ENCODE data around the gene ZNF555. TPM values are rescaled to one million over a fixed set of nuclear protein-coding genes. Genes with fewer than 3 reads are reported as not detected.

Gene ZNF555
- total and polyA plus RNA-seq, 2 of the 13 experiments (the other 11 are each of a cell fraction or from before 2014, with no cell fraction given): 5.0 to 8.0 TPM

- TF ChIP-seq, protein P1, sequence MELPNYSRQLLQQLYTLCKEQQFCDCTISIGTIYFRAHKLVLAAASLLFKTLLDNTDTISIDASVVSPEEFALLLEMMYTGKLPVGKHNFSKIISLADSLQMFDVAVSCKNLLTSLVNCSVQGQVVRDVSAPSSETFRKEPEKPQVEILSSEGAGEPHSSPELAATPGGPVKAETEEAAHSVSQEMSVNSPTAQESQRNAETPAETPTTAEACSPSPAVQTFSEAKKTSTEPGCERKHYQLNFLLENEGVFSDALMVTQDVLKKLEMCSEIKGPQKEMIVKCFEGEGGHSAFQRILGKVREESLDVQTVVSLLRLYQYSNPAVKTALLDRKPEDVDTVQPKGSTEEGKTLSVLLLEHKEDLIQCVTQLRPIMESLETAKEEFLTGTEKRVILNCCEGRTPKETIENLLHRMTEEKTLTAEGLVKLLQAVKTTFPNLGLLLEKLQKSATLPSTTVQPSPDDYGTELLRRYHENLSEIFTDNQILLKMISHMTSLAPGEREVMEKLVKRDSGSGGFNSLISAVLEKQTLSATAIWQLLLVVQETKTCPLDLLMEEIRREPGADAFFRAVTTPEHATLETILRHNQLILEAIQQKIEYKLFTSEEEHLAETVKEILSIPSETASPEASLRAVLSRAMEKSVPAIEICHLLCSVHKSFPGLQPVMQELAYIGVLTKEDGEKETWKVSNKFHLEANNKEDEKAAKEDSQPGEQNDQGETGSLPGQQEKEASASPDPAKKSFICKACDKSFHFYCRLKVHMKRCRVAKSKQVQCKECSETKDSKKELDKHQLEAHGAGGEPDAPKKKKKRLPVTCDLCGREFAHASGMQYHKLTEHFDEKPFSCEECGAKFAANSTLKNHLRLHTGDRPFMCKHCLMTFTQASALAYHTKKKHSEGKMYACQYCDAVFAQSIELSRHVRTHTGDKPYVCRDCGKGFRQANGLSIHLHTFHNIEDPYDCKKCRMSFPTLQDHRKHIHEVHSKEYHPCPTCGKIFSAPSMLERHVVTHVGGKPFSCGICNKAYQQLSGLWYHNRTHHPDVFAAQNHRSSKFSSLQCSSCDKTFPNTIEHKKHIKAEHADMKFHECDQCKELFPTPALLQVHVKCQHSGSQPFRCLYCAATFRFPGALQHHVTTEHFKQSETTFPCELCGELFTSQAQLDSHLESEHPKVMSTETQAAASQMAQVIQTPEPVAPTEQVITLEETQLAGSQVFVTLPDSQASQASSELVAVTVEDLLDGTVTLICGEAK (IDR thresholded peaks at IDR 0.05): no peak
- TF ChIP-seq, protein P1 (CRISPR knock-in tag; IDR thresholded peaks at IDR 0.05): no peak
- TF ChIP-seq ZNF800 (CRISPR knock-in tag; IDR thresholded peaks at IDR 0.05): 0 out of 2 replicates have a peak, but pooled peaks have one; percentile 50
- TF ChIP-seq ZNF292 (CRISPR knock-in tag; IDR thresholded peaks at IDR 0.05; ENCODE audit: borderline replicate concordance, low read depth): peak; percentile 57; the same call in 1 of the 2 replicates
- TF ChIP-seq, protein P2, sequence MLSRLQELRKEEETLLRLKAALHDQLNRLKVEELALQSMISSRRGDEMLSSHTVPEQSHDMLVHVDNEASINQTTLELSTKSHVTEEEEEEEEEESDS (CRISPR knock-in tag; IDR thresholded peaks at IDR 0.05; ENCODE audit: borderline replicate concordance): peak; percentile 29; the same call in 1 of the 2 replicates
- TF ChIP-seq HOXD1 (CRISPR knock-in tag; IDR thresholded peaks at IDR 0.05): peak; percentile 77
- peak; percentile 36 for TF ChIP-seq ZNF629 (CRISPR knock-in tag; conservative IDR thresholded peaks at IDR 0.05)
- no peak for TF ChIP-seq KAT2B (IDR thresholded peaks at IDR 0.05; ENCODE audit: borderline replicate concordance, low read depth, low read length)
- TF ChIP-seq, protein P3, sequence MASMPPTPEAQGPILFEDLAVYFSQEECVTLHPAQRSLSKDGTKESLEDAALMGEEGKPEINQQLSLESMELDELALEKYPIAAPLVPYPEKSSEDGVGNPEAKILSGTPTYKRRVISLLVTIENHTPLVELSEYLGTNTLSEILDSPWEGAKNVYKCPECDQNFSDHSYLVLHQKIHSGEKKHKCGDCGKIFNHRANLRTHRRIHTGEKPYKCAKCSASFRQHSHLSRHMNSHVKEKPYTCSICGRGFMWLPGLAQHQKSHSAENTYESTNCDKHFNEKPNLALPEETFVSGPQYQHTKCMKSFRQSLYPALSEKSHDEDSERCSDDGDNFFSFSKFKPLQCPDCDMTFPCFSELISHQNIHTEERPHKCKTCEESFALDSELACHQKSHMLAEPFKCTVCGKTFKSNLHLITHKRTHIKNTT (CRISPR knock-in tag; IDR thresholded peaks at IDR 0.05): no peak
- TF ChIP-seq, protein P4, sequence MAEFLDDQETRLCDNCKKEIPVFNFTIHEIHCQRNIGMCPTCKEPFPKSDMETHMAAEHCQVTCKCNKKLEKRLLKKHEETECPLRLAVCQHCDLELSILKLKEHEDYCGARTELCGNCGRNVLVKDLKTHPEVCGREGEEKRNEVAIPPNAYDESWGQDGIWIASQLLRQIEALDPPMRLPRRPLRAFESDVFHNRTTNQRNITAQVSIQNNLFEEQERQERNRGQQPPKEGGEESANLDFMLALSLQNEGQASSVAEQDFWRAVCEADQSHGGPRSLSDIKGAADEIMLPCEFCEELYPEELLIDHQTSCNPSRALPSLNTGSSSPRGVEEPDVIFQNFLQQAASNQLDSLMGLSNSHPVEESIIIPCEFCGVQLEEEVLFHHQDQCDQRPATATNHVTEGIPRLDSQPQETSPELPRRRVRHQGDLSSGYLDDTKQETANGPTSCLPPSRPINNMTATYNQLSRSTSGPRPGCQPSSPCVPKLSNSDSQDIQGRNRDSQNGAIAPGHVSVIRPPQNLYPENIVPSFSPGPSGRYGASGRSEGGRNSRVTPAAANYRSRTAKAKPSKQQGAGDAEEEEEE (CRISPR knock-in tag; IDR thresholded peaks at IDR 0.05; ENCODE audit: borderline replicate concordance): no peak
- peak; percentile 59 for TF ChIP-seq ZNF547 (CRISPR knock-in tag; IDR thresholded peaks at IDR 0.05)
- TF ChIP-seq, protein P5, sequence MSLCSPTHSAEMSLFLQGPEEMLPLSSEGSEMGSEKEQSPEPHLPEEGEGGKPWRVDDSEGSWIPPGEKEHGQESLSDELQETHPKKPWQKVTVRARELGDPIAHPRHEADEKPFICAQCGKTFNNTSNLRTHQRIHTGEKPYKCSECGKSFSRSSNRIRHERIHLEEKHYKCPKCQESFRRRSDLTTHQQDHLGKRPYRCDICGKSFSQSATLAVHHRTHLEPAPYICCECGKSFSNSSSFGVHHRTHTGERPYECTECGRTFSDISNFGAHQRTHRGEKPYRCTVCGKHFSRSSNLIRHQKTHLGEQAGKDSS (CRISPR knock-in tag; IDR thresholded peaks at IDR 0.05; ENCODE audit: borderline replicate concordance, low read depth): peak; percentile 85
Observed at GRCh38 chr19:2840794-2841791, at the start of gene ZNF555 (continued).
